Bronchial epithelial cell (primary cell): ENCODE measurements around the gene MXI1. TPM values are rescaled to one million over a fixed set of nuclear protein-coding genes. Genes with fewer than 3 reads are reported as not detected.

Experiments used
- DNase-seq: peaks from one replicate; pipeline ENCODE4 v3.0.0-alpha.2; 2010; ENCODE audit warnings: low read depth
- FAIRE-seq: peaks from 2 replicates; lab custom pipeline; 2011; peaks lifted over from hg19 to GRCh38; lab: Jason Lieb, UNC
- H3K27me3 ChIP-seq: 2 replicates; pipeline ENCODE4 v1.5.1; 2011; ENCODE audit warnings: low read length; ENCODE audit not compliant: control insufficient read depth, insufficient read depth
- H3K36me3 ChIP-seq: 2 replicates; pipeline ENCODE4 v1.5.1; 2011; ENCODE audit warnings: low read length; ENCODE audit not compliant: control insufficient read depth, insufficient read depth
- H3K4me3 ChIP-seq: 2 replicates; pipeline ENCODE4 v1.5.1; 2011; ENCODE audit warnings: mild to moderate bottlenecking, low read depth, low read length, control low read depth
- CTCF ChIP-seq: IDR thresholded peaks from 2 replicates; pipeline ENCODE4 v1.5.1; 2011; ENCODE audit warnings: mild to moderate bottlenecking, moderate library complexity, low read length, control low read depth, inconsistent platforms; ENCODE audit not compliant: insufficient read depth, severe bottlenecking
- total RNA-seq: library from RNA; depleted of rRNA; stranded (reverse); fragments of >200 nt; gene quantifications from 2 replicates; pipeline ENCODE4 v1.2.1, GENCODE V29; 2014

MXI1 gene
- total RNA-seq, 1 donor from 2014 or later, result 48.7 TPM

- Histone ChIP-seq H3K4me3 (peak overlapping the region; percentile 86), H3K27me3 (no peaks in the 10 kb centered on the region), H3K36me3 (peaks cover 2% of the 10 kb centered on the region)
- DNase-seq (peak; percentile 18), FAIRE-seq (no peak)
- no peak for TF ChIP-seq CTCF
Measured at GRCh38 chr10:110226926-110227641, 19.7 kb downstream of the MXI1 start.

DNA sequence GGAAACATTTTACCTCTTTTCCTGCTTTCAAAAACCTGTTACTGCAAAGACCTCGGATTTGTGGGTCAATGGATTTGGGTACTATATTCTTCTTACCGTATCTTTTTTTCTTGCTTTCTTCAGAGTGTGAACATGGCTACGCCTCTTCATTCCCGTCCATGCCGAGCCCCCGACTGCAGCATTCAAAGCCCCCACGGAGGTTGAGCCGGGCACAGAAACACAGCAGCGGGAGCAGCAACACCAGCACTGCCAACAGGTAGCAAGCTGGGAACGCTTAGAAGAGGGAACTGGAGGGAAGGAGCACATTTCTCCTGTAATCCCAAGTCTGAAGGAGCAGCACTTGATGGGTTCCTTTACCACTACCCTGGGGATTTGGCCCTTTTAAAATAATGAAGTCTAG lies 20.7 kb downstream of the MXI1 start:
- FAIRE-seq (no peak), DNase-seq (no peak)
- TF ChIP-seq CTCF, result no peak
- Histone ChIP-seq H3K27me3 (no peaks in the 10 kb centered on the region), H3K4me3 (no peak overlapping the region), H3K36me3 (peaks cover 2% of the 10 kb centered on the region)

DNA sequence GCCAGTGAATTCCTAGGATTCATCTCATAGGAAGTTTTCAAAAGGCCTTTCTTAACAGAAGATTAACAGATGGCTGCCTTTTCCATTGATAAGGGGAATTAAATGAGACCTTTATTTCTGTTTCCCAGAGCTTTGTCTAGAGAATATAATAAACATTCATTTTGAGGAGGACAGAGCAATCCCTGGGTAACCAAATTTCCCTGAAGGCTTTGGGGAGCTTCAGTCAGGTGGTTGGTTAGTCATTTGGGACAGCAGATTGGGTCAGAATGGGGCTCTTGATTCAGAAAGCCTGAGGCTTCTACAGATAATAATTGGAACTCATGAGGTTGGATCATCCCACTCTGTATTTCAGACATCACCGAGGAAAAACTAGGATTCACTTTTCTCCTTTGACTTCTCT lies 21.8 kb downstream of the MXI1 start:
- DNase-seq (no peak), FAIRE-seq (no peak)
- Histone ChIP-seq H3K27me3 (no peaks in the 10 kb centered on the region), H3K4me3 (no peak overlapping the region), H3K36me3 (peaks cover 2% of the 10 kb centered on the region)
- TF ChIP-seq CTCF, result no peak

DNA sequence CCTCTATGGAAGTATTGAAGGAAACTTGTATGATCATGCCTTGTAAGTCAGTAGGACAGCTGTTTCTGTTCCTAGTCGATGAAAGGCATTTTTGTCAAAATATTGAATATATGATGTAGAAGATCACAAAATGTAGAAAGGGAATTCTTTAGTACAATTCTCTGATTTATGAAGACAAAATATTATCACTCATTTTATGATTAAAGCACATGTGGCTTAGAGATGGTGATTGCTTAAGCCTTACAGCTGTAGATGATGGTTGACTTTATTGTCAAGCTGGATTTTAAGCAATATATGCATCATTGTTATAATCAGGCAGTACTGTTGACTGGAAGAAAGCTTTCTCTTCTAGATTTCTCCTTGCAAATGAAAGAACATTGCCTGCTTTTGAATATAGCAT lies 26.4 kb downstream of the MXI1 start:
- TF ChIP-seq CTCF, result no peak
- FAIRE-seq (no peak), DNase-seq (no peak)
- Histone ChIP-seq H3K4me3 (no peak overlapping the region), H3K36me3 (no peaks in the 10 kb centered on the region), H3K27me3 (no peaks in the 10 kb centered on the region)

- TF ChIP-seq CTCF, result no peak
- Histone ChIP-seq H3K36me3 (no peaks in the 10 kb centered on the region), H3K4me3 (no peak overlapping the region), H3K27me3 (no peaks in the 10 kb centered on the region)
- DNase-seq, result no peak
- no peak for FAIRE-seq
Measured at GRCh38 chr10:110237894-110238480, 30.6 kb downstream of the MXI1 start.
